ENCODE measurements around the gene GRIK4.

GRIK4 gene

GRCh38 chr11:120977266-120978137, 466.0 kb downstream of the GRIK4 start:
- no peak overlapping the region for H3K4me3 ChIP-seq (ENCODE audit: low read depth, low read length)
- TF ChIP-seq CTCF (IDR thresholded peaks at IDR 0.05; ENCODE audit: low read depth, low read length, missing control alignments), result no peak
- DNase-seq (ENCODE audit: low read depth), result no peak

- H3K4me3 ChIP-seq (ENCODE audit: low read depth, low read length), result no peak overlapping the region
- TF ChIP-seq CTCF (IDR thresholded peaks at IDR 0.05; ENCODE audit: low read depth, low read length, missing control alignments), result no peak
- no peak for DNase-seq (ENCODE audit: low read depth)
These were observed 467.2 kb downstream of the GRIK4 start for GRCh38 chr11:120978701-120979100.

DNA sequence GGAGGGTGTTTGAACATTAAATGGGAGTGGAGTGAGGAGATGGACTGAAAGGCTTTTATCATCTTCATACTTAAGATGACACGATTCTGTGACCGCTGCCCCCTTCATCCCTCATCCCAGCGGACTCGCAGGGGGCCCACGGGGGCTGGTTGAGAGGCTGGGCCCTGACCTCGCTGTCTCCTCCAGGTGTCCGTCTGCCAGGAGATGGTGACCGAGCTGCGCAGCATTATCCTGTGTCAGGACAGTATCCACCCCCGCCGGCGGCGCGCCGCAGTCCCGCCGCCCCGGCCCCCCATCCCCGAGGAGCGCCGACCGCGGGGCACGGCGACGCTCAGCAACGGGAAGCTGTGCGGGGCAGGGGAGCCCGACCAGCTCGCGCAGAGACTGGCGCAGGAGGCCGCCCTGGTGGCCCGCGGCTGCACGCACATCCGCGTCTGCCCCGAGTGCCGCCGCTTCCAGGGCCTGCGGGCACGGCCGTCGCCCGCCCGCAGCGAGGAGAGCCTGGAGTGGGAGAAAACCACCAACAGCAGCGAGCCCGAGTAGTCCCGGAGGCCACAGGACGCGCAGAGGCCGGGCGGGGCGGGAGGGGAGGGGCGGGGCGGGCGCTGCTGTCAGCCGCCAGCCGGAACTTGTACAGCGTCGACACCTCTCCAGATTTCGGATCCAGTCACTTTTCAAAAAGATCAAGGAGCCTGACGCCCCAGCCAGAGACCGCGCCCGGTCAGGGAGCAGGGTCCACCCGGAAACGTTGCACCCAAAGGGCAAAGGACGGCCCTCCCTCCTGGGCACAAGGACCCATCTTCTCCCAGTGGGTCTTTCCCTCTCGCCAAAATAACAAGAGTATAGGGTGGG, 474.4 kb downstream of the GRIK4 start:
- H3K4me3 ChIP-seq (ENCODE audit: low read depth, low read length), result peak overlapping the region; percentile 38
- peak; percentile 34 for TF ChIP-seq CTCF (IDR thresholded peaks at IDR 0.05; ENCODE audit: low read depth, low read length, missing control alignments)
- DNase-seq (ENCODE audit: low read depth), result no peak

DNA sequence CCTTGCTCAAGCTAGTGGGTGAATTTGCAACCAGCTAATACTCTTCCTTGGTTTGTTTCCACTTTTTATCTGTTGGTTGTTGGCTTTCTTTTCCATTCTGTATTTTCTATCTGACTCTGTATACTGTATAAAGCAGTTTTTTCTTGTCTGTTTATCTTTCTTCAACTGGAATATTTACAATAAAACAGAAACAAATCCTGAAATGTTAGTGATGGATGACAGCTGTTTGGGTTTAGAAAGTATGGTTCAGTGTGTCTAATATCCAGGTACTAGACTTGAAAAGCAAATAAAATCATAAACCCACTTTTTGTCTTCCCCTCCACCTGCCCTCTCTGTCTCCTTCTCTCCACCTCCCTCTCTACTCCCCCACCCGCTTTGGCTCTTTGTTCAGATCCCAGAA, 477.1 kb downstream of the GRIK4 start:
- DNase-seq (ENCODE audit: low read depth), result no peak
- no peak for TF ChIP-seq CTCF (IDR thresholded peaks at IDR 0.05; ENCODE audit: low read depth, low read length, missing control alignments)
- H3K4me3 ChIP-seq (ENCODE audit: low read depth, low read length), result no peak overlapping the region

- TF ChIP-seq CTCF (IDR thresholded peaks at IDR 0.05; ENCODE audit: low read depth, low read length, missing control alignments), result no peak
- DNase-seq (ENCODE audit: low read depth), result no peak
- H3K4me3 ChIP-seq (ENCODE audit: low read depth, low read length), result no peak overlapping the region
These were observed 480.5 kb downstream of the GRIK4 start for GRCh38 chr11:120991830-120992686.

- no peak overlapping the region for H3K4me3 ChIP-seq (ENCODE audit: low read depth, low read length)
- TF ChIP-seq CTCF (IDR thresholded peaks at IDR 0.05; ENCODE audit: low read depth, low read length, missing control alignments), result no peak
- no peak for DNase-seq (ENCODE audit: low read depth)
These were observed 482.7 kb downstream of the GRIK4 start for GRCh38 chr11:120994091-120994859.
